Cardiac muscle cell (in vitro differentiated cells and primary cell): ENCODE results near the gene TMEM151A. TPM values are rescaled to one million over a fixed set of nuclear protein-coding genes. Genes with fewer than 3 reads are reported as not detected.

Experiments used
- DNase-seq, 2 donors: peaks; one replicate each; pipeline versions ENCODE4 v3.0.0 to v3.0.0-alpha.2; 2010 to 2017; ENCODE audit warnings: low read depth in 1 of 2, low spot score in 1 of 2
- H3K27ac ChIP-seq: fragments of 200-600 bp; sonication (generic); 2 replicates; pipeline ENCODE4 v1.5.1; 2016
- H3K27me3 ChIP-seq: fragments of 200-600 bp; sonication (generic); 2 replicates; pipeline ENCODE4 v1.6.0; 2016; ENCODE audit warnings: control low read depth
- H3K36me3 ChIP-seq: fragments of 200-600 bp; sonication (generic); 2 replicates; pipeline ENCODE4 v1.5.1; 2016; ENCODE audit warnings: control low read depth
- H3K4me1 ChIP-seq: fragments of 200-600 bp; sonication (generic); 2 replicates; pipeline ENCODE4 v1.8.1; 2017; ENCODE audit warnings: low read depth, mild to moderate bottlenecking, mixed run types
- H3K4me3 ChIP-seq: fragments of 200-600 bp; sonication (generic); 2 replicates; pipeline ENCODE4 v1.5.1; 2016; ENCODE audit warnings: mild to moderate bottlenecking
- H3K9me3 ChIP-seq: fragments of 200-600 bp; sonication (generic); 2 replicates; pipeline ENCODE4 v1.5.1; 2017; ENCODE audit warnings: low read depth, mild to moderate bottlenecking, control low read depth
- CTCF ChIP-seq: IDR thresholded peaks from 2 replicates; pipeline ENCODE4 v1.5.1; 2012; ENCODE audit warnings: low read depth, mild to moderate bottlenecking, low read length
- polyA plus RNA-seq: library from polyadenylated mRNA; unstranded; fragments of >200 nt; fragmentation: Nextera tagmentation; extraction: Ambion mirVana; gene quantifications from 2 replicates; pipeline ENCODE4 v1.2.1, GENCODE V29; 2016
- total RNA-seq: library from RNA; depleted of rRNA; stranded (reverse); fragments of >200 nt; gene quantifications from 2 replicates; pipeline ENCODE4 v1.2.3, GENCODE V29; 2016

Gene TMEM151A
- total and polyA plus RNA-seq, 2 experiments from 2014 or later: 2.0 to 2.6 TPM

- H3K4me3 ChIP-seq: no peak overlapping the region
- no peaks in the 10 kb centered on the region for H3K9me3 ChIP-seq
- DNase-seq: no peak
- peaks cover 28% of the 10 kb centered on the region for H3K4me1 ChIP-seq
- no peaks in the 10 kb centered on the region for H3K36me3 ChIP-seq
- H3K27me3 ChIP-seq: no peaks in the 10 kb centered on the region
- TF ChIP-seq CTCF: no peak
- peak overlapping the region; percentile 87 for H3K27ac ChIP-seq
Measured at GRCh38 chr11:66314561-66315497, 23.1 kb downstream of the TMEM151A start.

- Histone ChIP-seq H3K4me1 (peaks cover 28% of the 10 kb centered on the region), H3K36me3 (no peaks in the 10 kb centered on the region), H3K27me3 (no peaks in the 10 kb centered on the region), H3K27ac (no peak overlapping the region), H3K4me3 (no peak overlapping the region), H3K9me3 (no peaks in the 10 kb centered on the region)
- DNase-seq: no peak
- no peak for TF ChIP-seq CTCF
Measured at GRCh38 chr11:66315498-66315885, 23.8 kb downstream of the TMEM151A start.

GRCh38 chr11:66315921-66316811 is 24.5 kb downstream of the TMEM151A start:
- Histone ChIP-seq H3K36me3 (no peaks in the 10 kb centered on the region), H3K27me3 (no peaks in the 10 kb centered on the region), H3K4me3 (no peak overlapping the region), H3K27ac (no peak overlapping the region), H3K4me1 (peaks cover 26% of the 10 kb centered on the region), H3K9me3 (no peaks in the 10 kb centered on the region)
- TF ChIP-seq CTCF: no peak
- peak in 1 of 2 donors; percentile 20 for DNase-seq

GRCh38 chr11:66316849-66317251 is 25.2 kb downstream of the TMEM151A start, which contains the start of gene CD248:
TSS of gene CD248 (minus strand) at chr11:66317044. CDS start at chr11:66317027, 17 bp downstream.
- no peak for TF ChIP-seq CTCF
- Histone ChIP-seq H3K27ac (peak within 1 kb of the TSS; percentile 77), H3K4me1 (peaks cover 24% of the 10 kb centered on the region), H3K36me3 (no peaks in the 10 kb centered on the region), H3K9me3 (no peaks in the 10 kb centered on the region), H3K27me3 (no peaks in the 10 kb centered on the region), H3K4me3 (no peak within 1 kb of the TSS)
- DNase-seq: peak; percentile 89 to 94

GRCh38 chr11:66317322-66317722 is 25.6 kb downstream of the TMEM151A start:
- Histone ChIP-seq H3K9me3 (no peaks in the 10 kb centered on the region), H3K36me3 (no peaks in the 10 kb centered on the region), H3K4me1 (peaks cover 24% of the 10 kb centered on the region), H3K27ac (peak overlapping the region; percentile 77), H3K27me3 (no peaks in the 10 kb centered on the region), H3K4me3 (no peak overlapping the region)
- TF ChIP-seq CTCF: no peak
- DNase-seq: peak; percentile 36 to 87
